Vagina (tissue), 2 donors: ENCODE results near the gene RTL1. TPM values are rescaled to one million over a fixed set of nuclear protein-coding genes. Genes with fewer than 3 reads are reported as not detected.

Source experiments
- DNase-seq, 2 donors: peaks; one replicate each; pipeline ENCODE4 v3.0.0-alpha.2; 2017; ENCODE audit errors: extremely low spot score in 2 of 2
- H3K27ac ChIP-seq: fragments of 200-600 bp; sonication (generic); one replicate; pipeline ENCODE4 v1.5.1; 2019
- H3K27me3 ChIP-seq: fragments of 200-600 bp; sonication (generic); one replicate; pipeline ENCODE4 v1.5.1; 2019
- H3K36me3 ChIP-seq, 2 donors: fragments of 200-600 bp; sonication (generic); one replicate each; pipeline ENCODE4 v1.5.1; 2017 to 2019
- H3K4me1 ChIP-seq: fragments of 200-600 bp; sonication (generic); one replicate; pipeline ENCODE4 v1.5.1; 2019
- H3K4me3 ChIP-seq, 2 donors: fragments of 200-600 bp; sonication (generic); 1 replicate in 1 of 2; 2 replicates in 1 of 2; pipeline ENCODE4 v1.5.1; 2016 to 2019
- H3K9me3 ChIP-seq: fragments of 200-600 bp; sonication (generic); one replicate; pipeline ENCODE4 v1.5.1; 2019
- CTCF ChIP-seq, 3 experiments: fragments of 450-650 bp in 2 of 3; fragments of 200-600 bp in 1 of 3; sonication (generic) in 1 of 3; IDR thresholded peaks; one replicate each; pipeline ENCODE4 v1.5.1; 2017 to 2019; ENCODE audit warnings: antibody characterized with exemption in 3 of 3, mild to moderate bottlenecking in 2 of 3, moderate library complexity in 2 of 3
- POLR2A ChIP-seq, 2 donors: fragments of 450-650 bp; IDR thresholded peaks; one replicate each; pipeline ENCODE4 v1.6.1; 2017; ENCODE audit warnings: antibody characterized with exemption in 2 of 2, mild to moderate bottlenecking in 2 of 2, moderate library complexity in 2 of 2
- POLR2AphosphoS5 ChIP-seq, 2 donors: sonication (generic); formaldehyde crosslinking; IDR thresholded peaks; one replicate each; pipeline ENCODE4 v1.9.0; 2017; ENCODE audit warnings: antibody characterized with exemption in 2 of 2, mild to moderate bottlenecking in 2 of 2, low read depth in 1 of 2; ENCODE audit not compliant: insufficient read depth in 1 of 2
- intact Hi-C: fragments of 100-400 bp; cut with DNase I; formaldehyde crosslinking; loops from one replicate; pipeline ENCODE4 v1.15.1; 2023
- total RNA-seq: library from RNA; depleted of rRNA; stranded (reverse); fragments of >200 nt; gene quantifications from one replicate; pipeline ENCODE4 v1.2.3, GENCODE V29; 2016

The RTL1 gene
- total RNA-seq, 1 donor from 2014 or later, result not detected

GRCh38 chr14:100837805-100838350, 65.6 kb downstream of the RTL1 start:
- TF ChIP-seq POLR2AphosphoS5 (IDR thresholded peaks at IDR 0.05; ENCODE audit: insufficient read depth in 1 of 2, low read depth in 1 of 2) (no peak), POLR2A (IDR thresholded peaks at IDR 0.05) (no peak), CTCF (IDR thresholded peaks at IDR 0.05) (no peak)
- no peak overlapping the region for H3K4me3 ChIP-seq
- H3K27ac ChIP-seq, result peak overlapping the region; percentile 35
- no peaks in the 10 kb centered on the region for H3K36me3 ChIP-seq
- H3K9me3 ChIP-seq, result no peaks in the 10 kb centered on the region
- DNase-seq, result no peak
- peaks cover 24% of the 10 kb centered on the region for H3K4me1 ChIP-seq
- no peaks in the 10 kb centered on the region for H3K27me3 ChIP-seq
- intact Hi-C loops, result no loop called here

- no peak for TF ChIP-seq CTCF (IDR thresholded peaks at IDR 0.05)
- TF ChIP-seq POLR2AphosphoS5 (IDR thresholded peaks at IDR 0.05; ENCODE audit: insufficient read depth in 1 of 2, low read depth in 1 of 2), result no peak
- TF ChIP-seq POLR2A (IDR thresholded peaks at IDR 0.05), result no peak
- H3K4me1 ChIP-seq, result peaks cover 22% of the 10 kb centered on the region
- no peaks in the 10 kb centered on the region for H3K9me3 ChIP-seq
- no peaks in the 10 kb centered on the region for H3K36me3 ChIP-seq
- H3K4me3 ChIP-seq, result no peak overlapping the region
- DNase-seq, result no peak
- peak overlapping the region; percentile 35 for H3K27ac ChIP-seq
- no peaks in the 10 kb centered on the region for H3K27me3 ChIP-seq
- intact Hi-C loops, result no loop called here
These were observed 66.3 kb downstream of the RTL1 start for GRCh38 chr14:100836941-100837804.

- H3K36me3 ChIP-seq, result no peaks in the 10 kb centered on the region
- H3K9me3 ChIP-seq, result no peaks in the 10 kb centered on the region
- H3K4me1 ChIP-seq, result peaks cover 16% of the 10 kb centered on the region
- H3K4me3 ChIP-seq, result no peak overlapping the region
- no peak for DNase-seq
- intact Hi-C loops, result no loop called here
- TF ChIP-seq CTCF (IDR thresholded peaks at IDR 0.05), result no peak
- TF ChIP-seq POLR2AphosphoS5 (IDR thresholded peaks at IDR 0.05; ENCODE audit: insufficient read depth in 1 of 2, low read depth in 1 of 2), result no peak
- H3K27ac ChIP-seq, result no peak overlapping the region
- no peaks in the 10 kb centered on the region for H3K27me3 ChIP-seq
These were observed 67.2 kb downstream of the RTL1 start for GRCh38 chr14:100836311-100836805.

- Histone ChIP-seq H3K4me3 (no peak overlapping the region), H3K4me1 (peaks cover 16% of the 10 kb centered on the region), H3K36me3 (no peaks in the 10 kb centered on the region), H3K9me3 (no peaks in the 10 kb centered on the region), H3K27me3 (no peaks in the 10 kb centered on the region), H3K27ac (peak overlapping the region; percentile 1)
- DNase-seq, result no peak
- intact Hi-C loops, result no loop called here
- no peak for TF ChIP-seq POLR2AphosphoS5 (IDR thresholded peaks at IDR 0.05; ENCODE audit: insufficient read depth in 1 of 2, low read depth in 1 of 2)
These were observed 67.8 kb downstream of the RTL1 start for GRCh38 chr14:100835548-100836310.

- Histone ChIP-seq H3K27ac (peak overlapping the region; percentile 1), H3K4me3 (no peak overlapping the region), H3K4me1 (peaks cover 16% of the 10 kb centered on the region), H3K27me3 (no peaks in the 10 kb centered on the region), H3K36me3 (no peaks in the 10 kb centered on the region), H3K9me3 (no peaks in the 10 kb centered on the region)
- intact Hi-C loops, result no loop called here
- TF ChIP-seq CTCF (IDR thresholded peaks at IDR 0.05) (no peak), POLR2A (IDR thresholded peaks at IDR 0.05) (no peak), POLR2AphosphoS5 (IDR thresholded peaks at IDR 0.05; ENCODE audit: insufficient read depth in 1 of 2, low read depth in 1 of 2) (no peak)
- no peak for DNase-seq
These were observed 68.6 kb downstream of the RTL1 start for GRCh38 chr14:100834794-100835547.
